ENCODE results near the gene COL5A1.

- TF ChIP-seq CTCF (IDR thresholded peaks at IDR 0.05): no peak
- no peak for TF ChIP-seq POLR2A (IDR thresholded peaks at IDR 0.05)
Measured at GRCh38 chr9:134829356-134829937, 187.8 kb downstream of the COL5A1 start.

Data from heart left ventricle (tissue), 13 donors.